ENCODE results near the gene CFP. TPM values are rescaled to one million over a fixed set of nuclear protein-coding genes. Genes with fewer than 3 reads are reported as not detected.

Gene CFP
- total and polyA plus RNA-seq, 2 of the 13 experiments (the other 11 are each of a cell fraction or from before 2014, with no cell fraction given): 0.01 TPM; not detected in 1

GRCh38 chrX:47581731-47582647 lies 47.7 kb downstream of the CFP start, which contains the start of gene TIMP1 (continued):
- no peak for TF ChIP-seq REST (IDR thresholded peaks at IDR 0.05; ENCODE audit: borderline replicate concordance in 1 of 2, low read depth in 1 of 2, low read length in 2 of 2)
- TF ChIP-seq KDM3A (CRISPR knock-in tag; IDR thresholded peaks at IDR 0.05; ENCODE audit: low read depth): no peak
- TF ChIP-seq TGIF2 (CRISPR knock-in tag; IDR thresholded peaks at IDR 0.05): no peak
- TF ChIP-seq E2F1 (CRISPR knock-in tag; IDR thresholded peaks at IDR 0.05): no peak
- TF ChIP-seq TAF1 (CRISPR knock-in tag; IDR thresholded peaks at IDR 0.05): peak; percentile 38; the same call in 1 of the 2 replicates

- no peak for ATAC-seq
- no peak for DNase-seq (ENCODE audit: low spot score)
- Histone ChIP-seq H3K79me2 (ENCODE audit: insufficient read depth, low read length) (no peaks in the 10 kb centered on the region), H3K4me1 (ENCODE audit: insufficient read depth, low read length) (peaks cover 23% of the 10 kb centered on the region), H3K9ac (ENCODE audit: insufficient read depth, low read depth, low read length) (no peak overlapping the region), H3K27ac (ENCODE audit: extremely low read length, insufficient read depth, low read length) (no peak overlapping the region), H3K36me3 (replicated peaks in 1 of 2; ENCODE audit: control insufficient read depth in 1 of 2, insufficient read depth in 2 of 2, low read length in 2 of 2) (no peaks in the 10 kb centered on the region), H3K27me3 (ENCODE audit: control insufficient read depth in 1 of 2, insufficient read depth in 2 of 2, low read length in 2 of 2) (no peaks in the 10 kb centered on the region; a peak in 2 of 5 replicates), H3K4me3 (replicated peaks in 1 of 3; ENCODE audit: insufficient read depth in 1 of 3, low read depth in 2 of 3, low read length in 3 of 3) (peak overlapping the region in 1 of 3 experiments; percentile 37; a peak in 1 of 6 replicates), H3K9me3 (ENCODE audit: low read length) (no peaks in the 10 kb centered on the region), H2AFZ (ENCODE audit: low read length) (no peak overlapping the region), H4K20me1 (ENCODE audit: insufficient read depth, low read length) (no peaks in the 10 kb centered on the region), H3K4me2 (ENCODE audit: low read depth, low read length) (peak overlapping the region; percentile 47; the same call in 1 of the 2 replicates)
- in situ Hi-C loops (cut with HindIII; ENCODE audit: extremely low pct_ligation_motif_present, low pct_unique_long_range_greater_than_20kb) (no loop called here), intact Hi-C loops (cut with micrococcal nuclease; ENCODE audit: unreplicated experiment) (no loop called here)
- no TSS peak for BruUV-seq (replicated peaks)
- CTCF ChIA-PET (ENCODE audit: low intra/inter-chr PET ratio, low total read pairs): no interaction called here
- no peak for FAIRE-seq
- POLR2A ChIA-PET: no interaction called here
- 3% methylated on average over 5 of the region's 9 CpGs for WGBS (ENCODE audit: low lambda C conversion rate)
- TF ChIP-seq SALL1 (CRISPR knock-in tag; IDR thresholded peaks at IDR 0.05) (no peak), FOSL2 (CRISPR knock-in tag; IDR thresholded peaks at IDR 0.05) (peak; percentile 25; the same call in 1 of the 2 replicates), GFI1 (CRISPR knock-in tag; IDR thresholded peaks at IDR 0.05; ENCODE audit: borderline replicate concordance) (no peak), SIN3B (IDR thresholded peaks at IDR 0.05; ENCODE audit: low read length) (no peak), CBFB (CRISPR knock-in tag; IDR thresholded peaks at IDR 0.05) (no peak), HNF1A (IDR thresholded peaks at IDR 0.05; ENCODE audit: low read depth) (no peak), HNF1A (CRISPR knock-in tag; IDR thresholded peaks at IDR 0.05; ENCODE audit: borderline replicate concordance) (no peak), ZKSCAN8 (CRISPR knock-in tag; IDR thresholded peaks at IDR 0.05; ENCODE audit: borderline replicate concordance) (peak; percentile 97), ZC3H4 (CRISPR knock-in tag; IDR thresholded peaks at IDR 0.05; ENCODE audit: borderline replicate concordance) (no peak)
Observed at GRCh38 chrX:47579537-47579936, 50.2 kb downstream of the CFP start.

Data from HepG2 (cell line).